HG02852 (cell line): Measurements from ENCODE around the gene SUSD4.
"Not testable (repeated sequence)": the region's sequence is repeated elsewhere in the genome, so short reads cannot be mapped to it uniquely, and the experiment has no call there.

Experiments
- ATAC-seq: cut with Tn5 transposase; IDR thresholded peaks from one replicate; pipeline ENCODE4 v1.9.1; 2021; ENCODE audit warnings: mild to moderate bottlenecking, moderate library complexity; ENCODE audit not compliant: unreplicated experiment

Gene SUSD4

GRCh38 chr1:223363856-223364684, at the start of gene SUSD4:
Gene SUSD4 (minus strand): TSS chr1:223364176. CDS start chr1:223363425, 751 bp downstream.
- peak; percentile 59 for ATAC-seq

GRCh38 chr1:223413216-223413615, 49.2 kb upstream of the SUSD4 start:
- ATAC-seq, result no peak

GRCh38 chr1:223411710-223412109, 47.7 kb upstream of the SUSD4 start:
- ATAC-seq, result no peak

GRCh38 chr1:223411309-223411708, 47.3 kb upstream of the SUSD4 start:
- no peak for ATAC-seq

GRCh38 chr1:223410036-223410435, 46.1 kb upstream of the SUSD4 start:
- no peak for ATAC-seq

GRCh38 chr1:223405507-223405906, 41.5 kb upstream of the SUSD4 start:
- no peak for ATAC-seq

GRCh38 chr1:223403184-223403815, 39.3 kb upstream of the SUSD4 start:
- ATAC-seq, result no peak

- no peak for ATAC-seq
Observed at GRCh38 chr1:223402790-223403142, 38.8 kb upstream of the SUSD4 start.

GRCh38 chr1:223401873-223402789, 38.2 kb upstream of the SUSD4 start:
- ATAC-seq, result no peak

- not testable (repeated sequence) for ATAC-seq
Observed at GRCh38 chr1:223399393-223399792, 35.4 kb upstream of the SUSD4 start.

GRCh38 chr1:223394706-223395105, 30.7 kb upstream of the SUSD4 start:
- no peak for ATAC-seq

GRCh38 chr1:223394242-223394641, 30.3 kb upstream of the SUSD4 start:
- ATAC-seq, result no peak

- ATAC-seq, result no peak
Observed at GRCh38 chr1:223393275-223394214, 29.6 kb upstream of the SUSD4 start, which contains the start of gene CCDC185. Gene CCDC185 (plus strand): TSS chr1:223393415. CDS start chr1:223393476, 61 bp downstream.

- no peak for ATAC-seq
Observed at GRCh38 chr1:223390618-223391017, 26.6 kb upstream of the SUSD4 start.

- ATAC-seq, result no peak
Observed at GRCh38 chr1:223386013-223386412, 22.0 kb upstream of the SUSD4 start.

- ATAC-seq, result no peak
Observed at GRCh38 chr1:223378754-223379153, 14.8 kb upstream of the SUSD4 start.

GRCh38 chr1:223374064-223374610, 10.2 kb upstream of the SUSD4 start:
- no peak for ATAC-seq

GRCh38 chr1:223364685-223365382, 858 bp upstream of the SUSD4 start:
- no peak for ATAC-seq
